ENCODE measurements around the gene SLC9A1. TPM values are rescaled to one million over a fixed set of nuclear protein-coding genes. Genes with fewer than 3 reads are reported as not detected.
A peak's percentile ranks its signal among the peaks of the same experiment; 100 is the strongest.

The SLC9A1 gene
- total RNA-seq, 8 experiments from 2014 or later: 4.2 to 39.5 (median 10.7) TPM

DNA sequence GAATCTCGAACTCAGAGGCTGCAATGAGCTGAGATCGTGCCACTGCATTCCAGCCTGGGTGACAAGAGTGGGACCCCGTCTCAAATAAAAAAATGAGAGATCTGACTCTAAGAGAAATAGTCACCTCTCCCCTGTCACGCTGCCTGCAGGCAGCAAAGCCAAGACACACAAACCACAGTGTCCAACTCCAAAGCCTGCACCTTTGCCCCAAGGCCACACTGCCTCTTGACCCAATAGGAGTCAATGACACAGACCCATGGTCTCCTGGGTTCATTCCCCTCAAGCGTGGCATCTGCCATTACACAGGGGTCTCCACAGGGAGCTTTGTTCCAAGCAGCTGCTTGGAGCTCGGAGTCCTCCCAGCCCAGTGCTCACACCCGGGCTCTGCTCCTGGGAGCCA, 46.3 kb downstream of the SLC9A1 start:
- Histone ChIP-seq H3K4me1 (replicated peaks in 1 of 2) (no peaks in the 10 kb centered on the region), H3K4me3 (no peak overlapping the region), H3K27ac (no peak overlapping the region)
- in situ Hi-C loops (cut with MboI; ENCODE audit: low pct_unique_long_range_greater_than_20kb in 2 of 9, low sequenced_read_pairs in 9 of 9, unreplicated experiment in 9 of 9): loop anchor here in 7 of 9 experiments (10.0 to 25.0 kb wide), 4 partner anchors 166 to 279 kb away; partner anchors contain the start of genes CD164L2 (in 1 of the 7) and GPR3 (in 1 of the 7)
- ATAC-seq (replicated peaks in 6 of 8): no peak
- WGBS, 10 experiments: 82 to 100% (median 100%) methylated on average over 1 to 6 of the region's 7 CpGs; no CpG with 5 or more reads in 3 of the 10 experiments

DNA sequence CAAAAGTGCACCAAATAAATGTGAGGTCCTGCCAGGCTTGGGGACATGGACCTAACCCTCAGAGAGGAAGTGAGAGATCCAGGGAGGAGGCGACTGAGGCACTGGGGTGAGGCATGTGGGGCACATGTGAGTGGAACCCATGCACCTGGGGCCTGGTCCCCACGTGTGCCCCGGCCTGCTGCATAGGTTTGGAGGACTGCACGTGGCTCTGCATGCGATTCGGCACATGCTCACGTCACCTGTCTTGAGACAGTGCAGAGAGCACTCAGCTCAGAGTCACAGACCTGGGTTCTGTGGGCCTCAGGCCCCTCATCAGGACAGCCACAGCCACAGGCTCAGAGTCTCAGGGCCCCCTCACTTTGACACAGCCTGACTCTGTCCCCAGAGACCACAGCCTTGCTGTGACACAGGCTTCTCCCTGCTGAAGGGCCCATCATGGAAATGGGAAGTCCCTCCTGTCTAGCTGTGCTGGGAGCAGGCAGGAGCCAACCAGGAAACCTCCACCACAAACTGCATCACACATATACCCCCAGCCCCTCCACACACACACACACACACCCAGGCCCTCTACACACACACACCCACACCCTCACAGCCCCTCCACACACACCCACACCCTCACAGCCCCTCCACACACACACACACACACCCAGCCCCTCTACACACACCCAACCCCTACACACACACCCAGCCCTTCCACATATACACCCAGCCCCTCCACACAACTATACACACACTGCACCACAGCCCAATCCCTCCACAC, 48.2 kb downstream of the SLC9A1 start:
- in situ Hi-C loops (cut with MboI; ENCODE audit: low pct_unique_long_range_greater_than_20kb in 2 of 9, low sequenced_read_pairs in 9 of 9, unreplicated experiment in 9 of 9): loop anchor here in 7 of 9 experiments (10.0 to 25.0 kb wide), 4 partner anchors 168 to 281 kb away; partner anchors contain the start of genes CD164L2 (in 1 of the 7) and GPR3 (in 1 of the 7)
- peaks cover 0 to 3% of the 10 kb centered on the region in 2 donors for H3K4me1 ChIP-seq (replicated peaks in 1 of 2)
- 50 to 100% (median 80%) methylated on average over 2 to 6 of the region's 7 CpGs; no CpG with 5 or more reads in 4 of the 10 experiments for WGBS, 10 experiments
- ATAC-seq (replicated peaks in 6 of 8): peak in 3 of 8 experiments; percentile 17 to 64 (median 38)
- H3K27ac ChIP-seq: no peak overlapping the region
- H3K4me3 ChIP-seq: no peak overlapping the region

DNA sequence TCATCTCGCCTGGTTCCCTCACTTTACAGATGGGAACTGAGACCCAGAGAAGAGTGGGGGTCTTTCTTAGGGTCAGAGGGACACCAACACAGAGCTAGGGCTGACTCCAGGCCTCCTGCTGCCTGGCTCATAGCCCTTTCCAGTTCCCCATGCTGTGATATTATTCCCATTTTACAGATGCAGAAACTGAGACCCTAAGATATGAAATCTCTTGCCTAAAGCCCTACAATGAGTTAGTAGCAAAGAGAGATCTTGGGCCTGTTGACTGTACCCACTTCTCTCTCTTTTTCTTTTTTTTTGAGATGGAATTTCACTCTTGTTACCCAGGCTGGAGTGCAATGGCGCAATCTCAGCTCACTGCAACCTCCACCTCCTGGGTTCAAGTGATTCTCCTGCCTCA, 49.9 kb downstream of the SLC9A1 start:
- H3K4me1 ChIP-seq (replicated peaks in 1 of 2): peaks cover 9 to 10% of the 10 kb centered on the region in 2 donors
- in situ Hi-C loops (cut with MboI; ENCODE audit: low pct_unique_long_range_greater_than_20kb in 2 of 9, low sequenced_read_pairs in 9 of 9, unreplicated experiment in 9 of 9): loop anchor here in 7 of 9 experiments (10.0 to 25.0 kb wide), 4 partner anchors 170 to 282 kb away; partner anchors contain the start of genes CD164L2 (in 1 of the 7) and GPR3 (in 1 of the 7)
- H3K27ac ChIP-seq: no peak overlapping the region
- no peak for ATAC-seq (replicated peaks in 6 of 8)
- no peak overlapping the region for H3K4me3 ChIP-seq
- WGBS, 10 experiments: 96 to 100% (median 100%) methylated on average over 1 to 2 of the region's 2 CpGs; no CpG with 5 or more reads in 4 of the 10 experiments

DNA sequence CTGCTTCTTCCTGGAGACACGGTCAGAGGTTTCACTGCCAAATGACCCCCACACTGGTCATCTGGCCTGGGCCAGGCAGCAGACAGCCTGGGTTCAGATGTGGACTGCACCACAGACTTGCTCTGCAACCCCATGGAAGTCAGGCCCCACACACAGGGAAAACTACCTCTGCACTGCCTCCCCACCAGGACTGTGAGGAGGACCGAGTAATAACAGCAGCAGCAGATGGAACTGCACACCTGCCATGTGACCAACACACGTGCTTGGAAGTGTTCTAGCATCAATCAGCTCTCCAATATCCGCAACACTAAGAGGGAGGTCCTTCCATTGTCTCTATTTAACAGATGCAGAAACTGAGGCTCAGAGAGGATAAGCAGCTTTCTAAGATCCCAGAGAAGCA, 51.4 kb downstream of the SLC9A1 start:
- 55 to 100% (median 90%) methylated on average over 1 to 4 of the region's 4 CpGs; no CpG with 5 or more reads in 3 of the 10 experiments for WGBS, 10 experiments
- in situ Hi-C loops (cut with MboI; ENCODE audit: low pct_unique_long_range_greater_than_20kb in 2 of 9, low sequenced_read_pairs in 9 of 9, unreplicated experiment in 9 of 9): loop anchor here in 7 of 9 experiments (10.0 to 25.0 kb wide), 4 partner anchors 171 to 284 kb away; partner anchors contain the start of genes CD164L2 (in 1 of the 7) and GPR3 (in 1 of the 7)
- ATAC-seq (replicated peaks in 6 of 8): no peak
- no peak overlapping the region for H3K4me3 ChIP-seq
- H3K4me1 ChIP-seq (replicated peaks in 1 of 2): peaks cover 24 to 26% of the 10 kb centered on the region in 2 donors
- no peak overlapping the region for H3K27ac ChIP-seq

DNA sequence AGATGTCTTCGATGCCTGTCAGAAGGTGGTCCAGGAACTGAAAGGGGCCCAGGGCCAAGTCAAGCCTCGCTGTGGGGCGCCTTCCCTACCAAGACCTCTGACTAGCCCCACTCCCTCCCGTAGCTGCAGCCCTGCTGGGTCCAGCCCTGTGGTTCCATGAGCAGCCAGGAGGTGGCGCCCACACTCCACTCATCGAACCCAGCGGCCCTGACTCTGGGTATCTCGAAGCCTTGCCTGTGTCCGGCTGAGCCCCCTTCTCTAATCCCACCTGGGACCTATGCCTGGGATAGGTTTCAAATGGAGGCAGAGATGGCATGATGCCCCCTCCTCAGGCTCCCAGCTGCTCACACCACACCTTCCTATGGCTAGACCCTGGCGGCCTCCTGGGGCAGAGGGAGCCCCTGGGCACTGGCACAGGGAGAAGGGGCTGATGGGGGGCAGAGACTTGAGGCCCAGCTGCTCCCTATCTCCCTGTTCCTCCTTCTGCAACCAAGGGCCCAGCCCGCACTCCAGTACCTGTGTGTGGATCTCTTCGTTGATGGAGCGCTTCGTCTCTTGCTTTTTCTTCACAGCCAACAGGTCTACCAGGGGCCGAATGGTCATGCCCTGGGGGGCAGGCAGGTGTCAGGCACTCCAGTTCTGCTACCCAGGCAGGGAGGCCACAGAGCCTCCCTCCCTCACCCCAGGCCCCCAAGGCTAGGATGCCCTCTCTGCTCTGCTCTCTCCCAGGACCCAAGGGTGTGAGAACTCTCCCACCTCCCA, 52.0 kb downstream of the SLC9A1 start:
- Histone ChIP-seq H3K4me3 (no peak overlapping the region), H3K4me1 (replicated peaks in 1 of 2) (peaks cover 27 to 30% of the 10 kb centered on the region in 2 donors), H3K27ac (no peak overlapping the region)
- in situ Hi-C loops (cut with MboI; ENCODE audit: low pct_unique_long_range_greater_than_20kb in 2 of 9, low sequenced_read_pairs in 9 of 9, unreplicated experiment in 9 of 9): loop anchor here in 7 of 9 experiments (10.0 to 25.0 kb wide), 4 partner anchors 172 to 284 kb away; partner anchors contain the start of genes CD164L2 (in 1 of the 7) and GPR3 (in 1 of the 7)
- 0 to 80% (median 30%) methylated on average over 1 to 9 of the region's 15 CpGs; no CpG with 5 or more reads in 5 of the 10 experiments for WGBS, 10 experiments
- ATAC-seq (replicated peaks in 6 of 8): peak; percentile 3 to 61 (median 32)

DNA sequence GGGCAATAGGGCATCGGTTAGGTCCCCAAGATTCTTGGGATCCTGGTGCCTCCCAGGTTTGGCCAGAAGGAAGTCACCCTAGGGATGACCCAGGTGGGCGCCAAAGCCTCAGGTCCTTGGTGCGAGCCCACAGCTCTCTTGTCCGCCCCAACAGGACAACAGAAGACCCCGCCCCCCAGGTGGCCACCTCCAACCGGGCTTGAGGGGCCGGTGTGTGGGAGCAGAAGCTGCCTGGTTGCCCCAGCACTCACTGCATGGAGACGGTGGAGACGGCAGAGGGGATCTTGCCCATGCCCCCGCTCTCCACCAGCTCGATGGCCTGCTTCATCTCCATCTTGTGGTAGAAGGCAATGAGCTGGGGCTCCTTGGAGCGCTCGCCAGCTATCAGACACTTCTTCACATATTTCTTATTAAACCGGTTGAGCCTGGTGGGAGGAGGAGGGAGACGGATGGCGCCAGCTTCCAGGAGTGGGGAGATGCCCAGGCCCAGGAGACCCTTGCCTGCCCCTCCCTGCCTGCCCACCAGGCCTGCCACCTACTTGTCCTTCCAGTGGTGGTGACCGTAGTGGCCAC, 52.7 kb downstream of the SLC9A1 start:
- peaks cover 27 to 30% of the 10 kb centered on the region in 2 donors for H3K4me1 ChIP-seq (replicated peaks in 1 of 2)
- ATAC-seq (replicated peaks in 6 of 8): no peak
- no peak overlapping the region for H3K27ac ChIP-seq
- 20 to 100% (median 92%) methylated on average over 1 to 12 of the region's 17 CpGs; no CpG with 5 or more reads in 3 of the 10 experiments for WGBS, 10 experiments
- no peak overlapping the region for H3K4me3 ChIP-seq
- in situ Hi-C loops (cut with MboI; ENCODE audit: low pct_unique_long_range_greater_than_20kb in 2 of 9, low sequenced_read_pairs in 9 of 9, unreplicated experiment in 9 of 9): loop anchor here in 7 of 9 experiments (10.0 to 25.0 kb wide), 4 partner anchors 173 to 285 kb away; partner anchors contain the start of genes CD164L2 (in 1 of the 7) and GPR3 (in 1 of the 7)

DNA sequence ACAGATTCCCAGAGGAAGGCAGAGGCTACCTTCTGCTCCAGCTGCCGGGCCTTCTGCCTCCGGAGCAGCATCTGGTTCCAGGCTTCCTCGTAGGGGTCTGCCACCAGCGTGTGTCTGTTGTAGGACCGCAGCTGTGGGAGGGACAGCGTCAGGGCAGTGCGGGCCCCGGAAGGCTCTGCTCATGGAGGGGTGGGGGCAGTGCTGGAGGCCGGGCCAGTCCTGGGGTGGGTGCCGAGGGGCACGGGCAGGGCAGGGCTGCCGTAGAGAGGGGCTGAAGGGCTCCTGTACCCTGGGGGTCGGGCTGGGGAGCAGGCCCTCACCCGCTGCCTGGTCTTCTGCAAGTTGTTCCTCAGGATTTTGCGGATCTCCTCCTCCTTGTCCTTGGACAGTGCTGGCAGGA, 53.2 kb downstream of the SLC9A1 start:
- 90 to 100% methylated on average over 2 of the region's 15 CpGs; no CpG with 5 or more reads in 8 of the 10 experiments for WGBS, 10 experiments
- Histone ChIP-seq H3K4me3 (no peak overlapping the region), H3K4me1 (replicated peaks in 1 of 2) (peaks cover 27 to 30% of the 10 kb centered on the region in 2 donors), H3K27ac (no peak overlapping the region)
- in situ Hi-C loops (cut with MboI; ENCODE audit: low pct_unique_long_range_greater_than_20kb in 2 of 9, low sequenced_read_pairs in 9 of 9, unreplicated experiment in 9 of 9): loop anchor here in 7 of 9 experiments (10.0 to 25.0 kb wide), 4 partner anchors 173 to 286 kb away; partner anchors contain the start of genes CD164L2 (in 1 of the 7) and GPR3 (in 1 of the 7)
- ATAC-seq (replicated peaks in 6 of 8): no peak

DNA sequence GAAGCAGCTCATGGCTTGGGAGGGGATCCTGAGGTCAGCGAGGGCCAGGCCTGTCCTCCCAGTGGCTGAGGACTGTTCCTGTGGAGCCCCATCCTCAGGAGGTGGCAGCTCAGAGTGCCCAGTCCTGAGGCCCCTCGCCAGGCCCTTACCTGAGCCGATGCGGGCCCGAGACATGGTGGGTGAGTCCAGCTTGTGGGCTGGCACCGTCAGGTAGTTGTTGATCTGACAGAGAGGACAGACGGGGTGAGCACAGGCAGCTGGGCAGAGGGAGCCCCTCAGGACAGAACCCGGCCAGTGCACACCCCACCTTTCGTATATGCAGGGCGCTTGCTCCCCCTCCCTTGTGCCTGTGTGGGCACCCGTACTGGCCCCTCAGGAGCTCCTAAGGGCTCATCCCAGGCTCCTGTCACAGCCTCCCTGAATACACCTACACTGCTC, 53.9 kb downstream of the SLC9A1 start:
- Histone ChIP-seq H3K4me1 (replicated peaks in 1 of 2) (peaks cover 27 to 30% of the 10 kb centered on the region in 2 donors), H3K27ac (no peak overlapping the region), H3K4me3 (no peak overlapping the region)
- WGBS, 10 experiments: 92 to 100% (median 98%) methylated on average over 1 to 9 of the region's 11 CpGs; no CpG with 5 or more reads in 6 of the 10 experiments
- in situ Hi-C loops (cut with MboI; ENCODE audit: low pct_unique_long_range_greater_than_20kb in 2 of 9, low sequenced_read_pairs in 9 of 9, unreplicated experiment in 9 of 9): loop anchor here in 7 of 9 experiments (10.0 to 25.0 kb wide), 4 partner anchors 174 to 286 kb away; partner anchors contain the start of genes CD164L2 (in 1 of the 7) and GPR3 (in 1 of the 7)
- ATAC-seq (replicated peaks in 6 of 8): no peak

DNA sequence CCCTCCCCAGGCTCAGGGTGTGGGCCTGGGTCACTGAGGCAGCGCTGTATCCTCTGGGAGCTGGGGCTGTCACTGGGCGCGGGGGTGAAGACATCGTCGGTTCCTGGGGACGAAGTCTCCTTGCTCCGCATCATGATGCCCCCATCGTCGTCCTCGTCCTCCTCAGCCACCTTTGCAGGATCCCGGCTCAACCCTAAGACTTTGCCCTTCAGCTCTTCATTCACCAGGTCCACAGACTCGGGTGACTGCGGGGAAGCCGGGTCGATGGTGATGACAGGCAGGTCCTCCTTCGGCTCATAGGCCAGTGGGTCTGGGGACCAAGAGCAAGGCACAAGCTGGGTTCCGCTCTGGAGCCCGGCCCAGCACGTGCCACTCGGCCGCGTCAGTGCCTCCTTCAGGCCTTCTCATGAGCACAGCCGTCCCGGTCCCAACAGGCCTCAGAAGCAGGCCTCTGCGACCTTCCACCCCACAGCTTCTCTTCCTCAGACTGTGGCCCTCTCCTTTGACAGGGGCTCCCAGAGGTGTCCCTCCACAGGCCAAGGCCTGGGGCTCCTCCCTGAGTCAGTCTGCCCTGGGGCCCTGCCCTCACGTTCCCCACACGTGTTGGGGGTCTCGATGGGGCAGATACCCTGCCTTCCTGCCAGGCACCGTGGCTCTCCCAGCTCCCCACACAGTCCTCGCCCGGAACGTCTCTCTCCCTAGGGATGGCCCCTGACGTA, 54.4 kb downstream of the SLC9A1 start:
- in situ Hi-C loops (cut with MboI; ENCODE audit: low pct_unique_long_range_greater_than_20kb in 2 of 9, low sequenced_read_pairs in 9 of 9, unreplicated experiment in 9 of 9): loop anchor here in 7 of 9 experiments (10.0 to 25.0 kb wide), 4 partner anchors 174 to 287 kb away; partner anchors contain the start of genes CD164L2 (in 1 of the 7) and GPR3 (in 1 of the 7)
- 76 to 88% (median 82%) methylated on average over 1 to 27 of the region's 33 CpGs; no CpG with 5 or more reads in 5 of the 10 experiments for WGBS, 10 experiments

DNA sequence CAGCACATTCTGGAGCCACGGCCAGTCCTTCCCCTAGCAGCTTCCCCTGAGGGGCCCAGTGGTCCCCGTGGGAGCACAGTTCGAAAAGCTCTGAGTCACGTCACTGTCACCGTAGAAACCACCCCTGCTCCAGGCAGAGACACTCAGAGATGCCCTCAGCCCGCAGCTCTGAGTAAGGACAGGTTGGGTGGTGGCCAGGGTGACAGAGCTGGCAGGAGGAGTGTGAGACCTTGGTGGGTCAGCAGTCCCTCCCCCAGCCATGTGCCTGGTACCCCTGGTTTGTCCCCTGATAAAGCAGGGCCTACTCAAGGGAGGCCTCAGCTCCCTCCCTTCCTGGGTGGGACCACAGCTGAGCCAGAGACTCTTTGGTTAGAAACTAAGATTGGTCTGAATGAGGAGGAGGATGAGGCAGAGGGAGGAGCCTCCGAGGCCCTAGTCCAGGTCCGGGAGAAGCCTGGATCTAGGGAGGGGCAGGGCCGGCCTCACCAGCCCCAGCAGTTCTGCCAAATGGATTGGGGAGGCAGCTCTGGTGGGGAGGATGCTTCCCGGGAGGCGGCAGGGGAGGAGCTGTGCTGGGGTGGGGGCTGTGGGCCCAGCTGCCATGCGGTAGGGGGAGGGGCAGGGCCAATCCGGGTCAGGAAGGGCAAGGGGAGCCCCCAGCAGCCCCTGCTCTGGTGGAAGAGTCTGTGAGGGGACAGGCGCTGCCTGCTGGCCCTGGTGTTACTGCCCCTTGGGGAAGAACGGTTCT, 55.2 kb downstream of the SLC9A1 start:
- in situ Hi-C loops (cut with MboI; ENCODE audit: low pct_unique_long_range_greater_than_20kb in 2 of 9, low sequenced_read_pairs in 9 of 9, unreplicated experiment in 9 of 9): loop anchor here in 8 of 9 experiments (10.0 to 25.0 kb wide), 5 partner anchors 55 to 288 kb away; partner anchors contain the start of genes CD164L2 (in 1 of the 8) and GPR3 (in 1 of the 8)
- 0 to 17% (median 8%) methylated on average over 3 to 7 of the region's 15 CpGs; no CpG with 5 or more reads in 4 of the 10 experiments for WGBS, 10 experiments
- ATAC-seq (replicated peaks in 6 of 8): peak; percentile 71 to 88 (median 84)
- Histone ChIP-seq H3K27ac (peak overlapping the region; percentile 79 to 92), H3K4me3 (no peak overlapping the region), H3K4me1 (replicated peaks in 1 of 2) (peaks cover 27 to 30% of the 10 kb centered on the region in 2 donors)

More for the DNA sequence above, 54.4 kb downstream of the SLC9A1 start:
- ATAC-seq (replicated peaks in 6 of 8): no peak
- Histone ChIP-seq H3K4me1 (replicated peaks in 1 of 2) (peaks cover 27 to 30% of the 10 kb centered on the region in 2 donors), H3K4me3 (no peak overlapping the region), H3K27ac (peak overlapping the region; percentile 79 to 92)

All from motor neuron (in vitro differentiated cells).